ENCODE data around the gene ZMIZ1.

ZMIZ1 gene

DNA sequence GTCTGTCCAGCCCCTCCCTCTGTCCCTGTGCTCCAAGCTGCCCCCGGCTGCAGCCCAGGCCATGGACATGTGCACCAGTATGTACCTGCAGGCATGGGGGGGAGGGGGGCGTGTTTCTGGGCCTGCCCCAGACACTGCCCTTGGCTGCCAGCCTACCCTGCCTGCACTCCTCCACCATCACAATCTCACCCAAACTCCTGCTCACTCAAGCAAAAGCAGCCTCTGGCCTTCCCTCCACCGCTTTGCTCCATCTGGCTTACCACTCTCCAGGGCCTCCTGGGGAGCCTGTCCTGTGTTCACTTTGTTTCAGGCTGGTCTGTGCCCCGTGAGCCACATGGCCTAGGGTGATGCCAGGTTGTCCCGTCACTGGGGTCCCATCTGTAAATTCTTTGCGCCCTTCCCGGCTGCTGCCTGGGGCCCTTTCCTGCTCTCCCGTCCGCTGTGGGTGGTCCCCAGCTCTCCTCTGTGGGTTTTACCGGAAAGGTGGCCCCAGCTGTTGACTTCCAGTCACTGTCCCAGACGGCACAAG, 245.2 kb downstream of the ZMIZ1 start:
- TF ChIP-seq, protein P1, sequence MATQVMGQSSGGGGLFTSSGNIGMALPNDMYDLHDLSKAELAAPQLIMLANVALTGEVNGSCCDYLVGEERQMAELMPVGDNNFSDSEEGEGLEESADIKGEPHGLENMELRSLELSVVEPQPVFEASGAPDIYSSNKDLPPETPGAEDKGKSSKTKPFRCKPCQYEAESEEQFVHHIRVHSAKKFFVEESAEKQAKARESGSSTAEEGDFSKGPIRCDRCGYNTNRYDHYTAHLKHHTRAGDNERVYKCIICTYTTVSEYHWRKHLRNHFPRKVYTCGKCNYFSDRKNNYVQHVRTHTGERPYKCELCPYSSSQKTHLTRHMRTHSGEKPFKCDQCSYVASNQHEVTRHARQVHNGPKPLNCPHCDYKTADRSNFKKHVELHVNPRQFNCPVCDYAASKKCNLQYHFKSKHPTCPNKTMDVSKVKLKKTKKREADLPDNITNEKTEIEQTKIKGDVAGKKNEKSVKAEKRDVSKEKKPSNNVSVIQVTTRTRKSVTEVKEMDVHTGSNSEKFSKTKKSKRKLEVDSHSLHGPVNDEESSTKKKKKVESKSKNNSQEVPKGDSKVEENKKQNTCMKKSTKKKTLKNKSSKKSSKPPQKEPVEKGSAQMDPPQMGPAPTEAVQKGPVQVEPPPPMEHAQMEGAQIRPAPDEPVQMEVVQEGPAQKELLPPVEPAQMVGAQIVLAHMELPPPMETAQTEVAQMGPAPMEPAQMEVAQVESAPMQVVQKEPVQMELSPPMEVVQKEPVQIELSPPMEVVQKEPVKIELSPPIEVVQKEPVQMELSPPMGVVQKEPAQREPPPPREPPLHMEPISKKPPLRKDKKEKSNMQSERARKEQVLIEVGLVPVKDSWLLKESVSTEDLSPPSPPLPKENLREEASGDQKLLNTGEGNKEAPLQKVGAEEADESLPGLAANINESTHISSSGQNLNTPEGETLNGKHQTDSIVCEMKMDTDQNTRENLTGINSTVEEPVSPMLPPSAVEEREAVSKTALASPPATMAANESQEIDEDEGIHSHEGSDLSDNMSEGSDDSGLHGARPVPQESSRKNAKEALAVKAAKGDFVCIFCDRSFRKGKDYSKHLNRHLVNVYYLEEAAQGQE (IDR thresholded peaks at IDR 0.05; ENCODE audit: insufficient read depth in 1 of 2, low read depth in 2 of 2, low read length in 2 of 2): no peak
- no peak for TF ChIP-seq POLR2AphosphoS5 (IDR thresholded peaks at IDR 0.05; ENCODE audit: low read depth, low read length)
- TF ChIP-seq SIN3A (IDR thresholded peaks at IDR 0.05; ENCODE audit: borderline replicate concordance, insufficient read depth, low read length): no peak
- TF ChIP-seq TAF1 (IDR thresholded peaks at IDR 0.05; ENCODE audit: borderline replicate concordance, insufficient read depth, low read length): no peak
- TF ChIP-seq FOXP2 (optimal IDR thresholded peaks at IDR 0.05; ENCODE audit: borderline replicate concordance, extremely low read depth, extremely low read length, insufficient read depth): no peak

DNA sequence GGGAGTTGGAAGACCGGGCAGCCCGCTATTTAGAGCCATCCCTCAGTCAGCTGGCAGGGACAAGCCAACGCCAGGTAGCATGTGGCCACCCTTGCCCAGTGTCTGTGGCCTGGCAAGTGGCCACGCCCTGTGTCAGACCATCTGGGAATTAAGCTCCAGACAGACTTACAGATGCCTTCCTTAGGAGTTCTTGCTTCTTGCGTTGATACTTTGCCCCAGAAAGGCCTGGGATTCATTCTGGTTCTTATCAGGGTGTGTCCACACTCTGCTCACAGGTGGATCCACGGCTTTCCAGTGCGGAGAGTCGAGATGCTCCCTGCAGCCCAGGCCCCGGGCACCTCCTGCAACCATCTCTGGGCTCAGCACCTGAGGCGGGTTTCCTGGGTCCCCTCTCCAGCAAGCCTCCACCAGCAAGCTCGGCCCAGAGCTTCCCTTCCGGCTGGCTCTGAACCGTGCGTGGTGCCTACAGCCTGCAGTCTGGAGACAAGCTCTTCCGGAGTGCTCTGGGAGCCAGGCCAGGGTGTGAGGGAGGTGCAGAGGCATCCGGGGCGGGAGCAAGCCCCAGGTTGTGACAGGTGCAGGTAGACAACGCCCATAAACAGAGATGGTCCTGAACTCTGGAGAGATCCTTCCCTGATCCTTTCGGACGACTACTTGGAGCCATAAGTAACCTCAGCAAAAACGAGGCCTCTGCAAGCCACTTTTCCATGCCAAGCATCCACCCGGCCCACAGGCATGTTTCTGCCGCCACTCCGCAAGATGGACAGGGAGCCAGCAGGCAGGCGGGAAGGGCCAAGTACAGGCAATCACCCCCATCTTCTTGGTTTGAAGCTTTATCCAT, 246.2 kb downstream of the ZMIZ1 start:
- TF ChIP-seq TAF1 (IDR thresholded peaks at IDR 0.05; ENCODE audit: borderline replicate concordance, insufficient read depth, low read length): no peak
- TF ChIP-seq SIN3A (IDR thresholded peaks at IDR 0.05; ENCODE audit: borderline replicate concordance, insufficient read depth, low read length): no peak
- TF ChIP-seq, protein P1 (IDR thresholded peaks at IDR 0.05; ENCODE audit: insufficient read depth in 1 of 2, low read depth in 2 of 2, low read length in 2 of 2): no peak
- no peak for TF ChIP-seq FOXP2 (optimal IDR thresholded peaks at IDR 0.05; ENCODE audit: borderline replicate concordance, extremely low read depth, extremely low read length, insufficient read depth)
- no peak for TF ChIP-seq POLR2AphosphoS5 (IDR thresholded peaks at IDR 0.05; ENCODE audit: low read depth, low read length)

DNA sequence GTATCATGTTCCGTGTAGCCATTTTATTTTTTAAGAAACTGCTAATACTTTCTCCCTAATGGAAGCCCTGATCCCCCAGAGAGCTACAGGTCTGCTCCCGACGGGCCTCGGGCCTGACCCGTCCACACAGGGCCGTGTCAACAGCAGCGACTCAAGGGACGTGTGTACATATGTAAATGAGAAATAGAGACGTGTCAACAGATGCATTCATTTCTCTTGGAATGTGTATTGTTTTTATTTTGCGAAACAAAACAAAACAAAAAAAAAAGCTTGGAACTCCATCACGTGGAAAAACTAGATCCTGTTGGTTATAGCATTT, 246.8 kb downstream of the ZMIZ1 start:
- TF ChIP-seq FOXP2 (optimal IDR thresholded peaks at IDR 0.05; ENCODE audit: borderline replicate concordance, extremely low read depth, extremely low read length, insufficient read depth): no peak

DNA sequence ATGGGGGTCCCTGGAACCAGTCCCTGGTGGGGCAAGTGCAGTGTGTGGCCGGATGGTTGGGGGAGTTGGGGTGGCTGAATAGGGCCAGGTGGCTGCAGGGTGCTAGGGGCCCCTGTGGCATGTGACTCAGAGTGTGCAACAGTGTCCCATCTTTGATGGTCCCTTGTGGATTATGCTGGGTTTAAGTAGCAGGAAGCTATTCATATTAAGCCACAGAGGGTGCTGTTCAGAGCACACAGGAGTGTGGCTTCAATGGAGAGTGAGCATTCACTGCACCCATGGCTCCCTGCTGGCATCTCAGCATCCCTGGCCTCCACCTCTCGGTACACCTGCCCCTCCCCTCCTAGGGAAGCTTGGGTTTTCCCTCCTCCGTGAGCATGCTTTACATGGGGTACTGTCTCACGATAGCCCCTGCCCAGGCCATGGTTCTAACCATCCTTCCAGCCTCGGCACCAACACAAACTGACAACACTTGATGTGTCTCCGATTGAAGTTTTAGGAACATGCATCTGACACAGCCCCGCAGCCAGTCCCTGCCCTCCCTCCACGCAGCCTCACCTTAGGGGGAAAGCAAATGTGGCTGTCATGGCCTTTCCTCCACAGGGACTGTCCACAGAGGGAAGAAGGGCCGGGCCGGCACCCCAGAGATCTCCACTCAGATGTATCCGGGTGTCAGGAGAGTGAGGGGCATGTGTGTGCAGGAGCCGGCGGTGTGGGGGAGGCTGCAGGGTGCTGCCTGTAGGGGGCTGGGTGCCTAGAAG, 248.1 kb downstream of the ZMIZ1 start:
- no peak for TF ChIP-seq TAF1 (IDR thresholded peaks at IDR 0.05; ENCODE audit: borderline replicate concordance, insufficient read depth, low read length)

DNA sequence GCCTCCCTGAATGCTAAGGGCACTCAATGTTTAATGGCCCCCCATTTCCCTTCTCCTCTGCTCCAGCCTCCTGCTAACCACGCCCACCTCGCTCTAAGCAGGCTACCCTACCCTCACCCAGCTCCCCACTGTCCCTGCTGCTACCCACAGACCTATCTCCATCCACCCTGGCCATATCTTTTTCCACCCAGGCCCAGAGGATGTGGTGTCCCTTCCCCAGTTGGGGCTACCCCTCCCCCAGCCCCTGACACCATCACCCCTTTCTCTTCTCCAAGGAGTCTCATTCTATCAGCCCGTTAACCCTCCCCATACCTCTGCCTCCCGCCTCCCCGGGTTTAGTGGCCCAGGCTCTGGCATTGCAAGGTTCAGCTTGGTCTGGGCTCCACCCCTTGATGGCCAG, 249.6 kb downstream of the ZMIZ1 start:
- no peak for TF ChIP-seq TAF1 (IDR thresholded peaks at IDR 0.05; ENCODE audit: borderline replicate concordance, insufficient read depth, low read length)
- TF ChIP-seq FOXP2 (optimal IDR thresholded peaks at IDR 0.05; ENCODE audit: borderline replicate concordance, extremely low read depth, extremely low read length, insufficient read depth): no peak
- TF ChIP-seq POLR2AphosphoS5 (IDR thresholded peaks at IDR 0.05; ENCODE audit: low read depth, low read length): no peak
- TF ChIP-seq SIN3A (IDR thresholded peaks at IDR 0.05; ENCODE audit: borderline replicate concordance, insufficient read depth, low read length): no peak
- TF ChIP-seq, protein P1 (IDR thresholded peaks at IDR 0.05; ENCODE audit: insufficient read depth in 1 of 2, low read depth in 2 of 2, low read length in 2 of 2): no peak
